Astrocyte (in vitro differentiated cells and primary cell): Measurements from ENCODE around the gene R3HCC1L.

Experiments
- CTCF ChIP-seq: IDR thresholded peaks from 2 replicates; pipeline ENCODE4 v1.5.1; 2011; ENCODE audit warnings: low read depth, mild to moderate bottlenecking, inconsistent platforms, low read length, moderate library complexity; ENCODE audit not compliant: insufficient read depth
- EZH2 ChIP-seq: IDR thresholded peaks from 2 replicates; pipeline ENCODE4 v1.6.1; 2012; ENCODE audit warnings: mild to moderate bottlenecking, low read length, inconsistent platforms; ENCODE audit not compliant: insufficient read depth

DNA sequence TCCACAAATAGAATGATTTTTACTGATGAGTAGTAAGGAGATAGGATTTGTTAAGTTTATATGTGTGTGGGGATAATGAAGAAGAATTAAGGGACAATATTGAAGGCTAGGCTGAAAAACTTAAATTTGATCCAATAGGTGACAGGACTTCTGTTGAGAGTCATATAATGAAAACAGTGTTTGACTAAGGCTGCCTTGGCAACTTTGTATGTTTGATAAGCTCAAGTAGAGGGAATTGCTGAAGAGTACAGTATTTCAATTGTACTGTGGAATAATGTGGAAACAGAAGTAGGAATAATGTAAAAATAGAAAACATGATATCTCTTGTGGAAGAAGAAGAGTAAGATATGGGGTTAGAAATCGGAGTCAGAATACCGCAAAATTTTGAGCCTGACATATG is 10.5 kb downstream of the R3HCC1L start:
- TF ChIP-seq CTCF: no peak
- no peak for TF ChIP-seq EZH2
